Activated CD8-positive, alpha-beta T cell treated with anti-CD3 and anti-CD28 coated beads, Interleukin-2, amount 10 ng/mL, durations not matched to agents 7 days and 5 days (primary cell): ENCODE results near the gene MLIP. TPM values are rescaled to one million over a fixed set of nuclear protein-coding genes. Genes with fewer than 3 reads are reported as not detected.
"Not testable (repeated sequence)": the region's sequence is repeated elsewhere in the genome, so short reads cannot be mapped to it uniquely, and the experiment has no call there.

Experiments
- ATAC-seq: fragments of 150-1000 bp; cut with Tn5 transposase; one replicate; pipeline ENCODE4 v1.10.0; 2021; ENCODE audit warnings: moderate library complexity
- CTCF ChIA-PET: fragments of 350-600 bp; sonication (Branson Sonifier 250); formaldehyde crosslinking; loops from one replicate; lab custom pipeline; 2021; ENCODE audit warnings: antibody characterized with exemption; lab: Charles Lee
- POLR2A ChIA-PET: fragments of 350-600 bp; sonication (Branson Sonifier 250); formaldehyde crosslinking; loops from one replicate; lab custom pipeline; 2021; ENCODE audit warnings: antibody characterized with exemption; lab: Charles Lee
- DNase-seq: peaks from one replicate; pipeline ENCODE4 v3.0.0-alpha.2; 2020
- H3K27ac Mint-ChIP-seq: one replicate; pipeline ENCODE4 v1.8.0; 2021; ENCODE audit warnings: mild to moderate bottlenecking, mixed read lengths
- H3K27me3 Mint-ChIP-seq: one replicate; pipeline ENCODE4 v1.8.0; 2021; ENCODE audit warnings: low read depth, mixed read lengths
- H3K36me3 Mint-ChIP-seq: one replicate; pipeline ENCODE4 v1.8.0; 2021; ENCODE audit warnings: low read depth, mixed read lengths
- H3K4me1 Mint-ChIP-seq: one replicate; pipeline ENCODE4 v1.8.0; 2021; ENCODE audit warnings: low read depth, mixed read lengths
- H3K4me3 Mint-ChIP-seq: one replicate; pipeline ENCODE4 v1.8.0; 2021; ENCODE audit warnings: mild to moderate bottlenecking, mixed read lengths
- H3K9me3 Mint-ChIP-seq: one replicate; pipeline ENCODE4 v1.8.0; 2022; ENCODE audit warnings: mixed read lengths; ENCODE audit not compliant: insufficient read depth
- total RNA-seq, 2 experiments: library from RNA; stranded (reverse); gene quantifications; one replicate each; pipeline ENCODE4 v1.2.3, GENCODE V29; 2021

MLIP gene
- total RNA-seq, 2 experiments from 2014 or later, result not detected

DNA sequence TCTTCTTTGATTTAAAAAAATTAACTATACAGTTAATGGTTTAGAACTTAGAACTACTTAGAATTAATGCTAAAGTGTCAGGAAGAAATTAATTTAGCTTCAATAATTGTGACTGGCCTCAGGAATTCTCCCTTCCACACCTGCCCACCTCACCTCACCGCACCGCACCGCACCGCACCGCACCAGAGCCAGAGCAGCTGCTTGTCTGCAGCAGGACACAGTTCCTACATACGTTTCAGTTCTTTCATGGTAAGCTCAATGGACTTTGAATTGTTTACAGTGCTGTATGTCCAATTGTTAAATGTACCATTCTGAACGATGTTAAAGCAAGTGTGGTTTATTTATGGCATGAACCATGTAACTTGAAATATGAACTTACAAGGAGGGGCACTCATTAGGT is 98.7 kb downstream of the MLIP start:
- H3K9me3 Mint-ChIP-seq, DNase-seq, H3K4me1 Mint-ChIP-seq, H3K27me3 Mint-ChIP-seq, H3K4me3 Mint-ChIP-seq, ATAC-seq, POLR2A ChIA-PET, CTCF ChIA-PET, H3K36me3 Mint-ChIP-seq, H3K27ac Mint-ChIP-seq: not testable (repeated sequence)

DNA sequence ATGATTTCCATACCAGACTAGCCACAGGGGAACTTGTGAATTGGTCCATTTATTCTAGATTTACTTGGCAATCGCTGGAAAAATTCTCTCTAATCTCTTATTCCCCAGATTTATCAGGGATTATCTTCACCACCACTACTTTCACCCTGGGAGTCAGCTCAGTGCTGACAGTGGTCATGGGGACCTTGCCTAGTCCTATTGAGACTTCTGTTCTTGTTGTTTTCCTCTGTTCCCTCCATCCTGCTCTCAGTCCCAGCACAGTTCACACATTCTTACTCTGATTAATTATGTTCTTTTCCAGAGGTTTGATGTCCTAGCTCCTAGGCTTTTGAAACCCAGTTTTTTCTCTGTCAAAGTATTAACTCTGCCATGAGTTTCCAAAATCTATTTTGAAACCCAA is 103.0 kb downstream of the MLIP start:
- no peaks in the 10 kb centered on the region for H3K27me3 Mint-ChIP-seq
- ChIA-PET POLR2A (no interaction called here), CTCF (no interaction called here)
- no peaks in the 10 kb centered on the region for H3K9me3 Mint-ChIP-seq
- H3K4me1 Mint-ChIP-seq, result no peaks in the 10 kb centered on the region
- ATAC-seq (no peak), DNase-seq (no peak)
- no peaks in the 10 kb centered on the region for H3K36me3 Mint-ChIP-seq
- H3K4me3 Mint-ChIP-seq, result no peak overlapping the region
- no peak overlapping the region for H3K27ac Mint-ChIP-seq

DNA sequence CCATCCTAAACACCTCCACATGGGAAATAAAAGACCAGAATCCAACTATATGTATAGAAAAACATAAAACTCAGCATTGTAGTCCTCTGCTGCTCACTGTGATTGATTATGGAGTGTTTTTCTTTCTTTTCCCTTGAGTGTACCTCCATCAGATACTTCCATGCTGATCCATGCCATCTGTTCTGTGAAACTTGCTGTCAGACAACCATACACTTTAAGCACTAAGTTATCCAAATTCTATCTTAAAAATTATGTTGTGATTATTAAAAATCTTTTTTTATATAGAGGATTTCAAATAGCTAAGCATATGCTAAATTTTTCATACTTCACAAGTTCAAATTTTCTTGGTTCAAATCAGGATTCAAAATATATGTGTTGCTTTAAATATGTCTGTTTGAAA is 105.1 kb downstream of the MLIP start:
- Mint-ChIP-seq H3K9me3 (no peaks in the 10 kb centered on the region), H3K4me3 (no peak overlapping the region), H3K4me1 (no peaks in the 10 kb centered on the region), H3K27me3 (no peaks in the 10 kb centered on the region), H3K27ac (no peak overlapping the region), H3K36me3 (no peaks in the 10 kb centered on the region)
- no peak for DNase-seq
- ATAC-seq, result no peak
- ChIA-PET POLR2A (no interaction called here), CTCF (no interaction called here)

DNA sequence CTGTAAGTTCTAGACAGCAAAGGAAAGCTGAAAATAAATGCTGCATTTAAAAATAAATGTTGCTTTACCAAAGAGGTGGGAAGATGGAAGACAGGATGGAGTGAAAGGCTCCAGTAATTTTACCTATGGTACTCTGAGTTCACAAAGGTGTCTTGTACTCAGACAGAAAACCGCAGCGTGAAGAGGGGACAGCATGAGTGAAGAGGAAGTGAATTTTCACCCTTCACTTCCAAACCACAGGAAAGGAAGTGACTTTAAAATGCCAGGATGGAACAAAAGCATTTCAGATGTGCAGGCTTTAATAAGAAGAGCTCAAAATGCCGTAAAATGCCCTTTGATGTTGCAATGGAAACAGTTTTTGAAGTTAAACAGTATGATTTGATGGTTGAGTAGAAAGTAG is 105.8 kb downstream of the MLIP start:
- ATAC-seq, result no peak

DNA sequence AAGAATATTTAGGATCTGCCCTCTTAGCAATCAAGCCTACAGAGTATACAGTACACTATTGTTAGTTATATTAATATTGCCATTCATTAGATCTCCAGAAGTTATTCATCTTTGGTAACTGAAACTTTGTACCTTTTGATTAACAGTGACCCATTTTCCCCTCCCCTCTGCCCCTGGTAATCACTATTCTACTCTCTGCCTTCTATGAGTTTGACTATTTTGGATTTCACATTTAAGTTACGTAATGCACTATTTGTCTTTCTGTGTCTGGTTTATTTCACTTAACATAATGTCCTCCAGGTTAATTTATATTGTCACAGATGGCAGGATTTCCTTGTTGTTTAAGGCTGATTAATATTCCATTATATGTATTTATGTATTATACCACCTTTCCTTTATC is 111.0 kb downstream of the MLIP start:
- Mint-ChIP-seq H3K27ac (no peak overlapping the region), H3K36me3 (no peaks in the 10 kb centered on the region), H3K9me3 (no peaks in the 10 kb centered on the region), H3K27me3 (no peaks in the 10 kb centered on the region), H3K4me3 (no peak overlapping the region), H3K4me1 (no peaks in the 10 kb centered on the region)
- POLR2A ChIA-PET, result no interaction called here
- ATAC-seq (no peak), DNase-seq (no peak)
- CTCF ChIA-PET, result no interaction called here

More for the DNA sequence above, 105.8 kb downstream of the MLIP start:
- ChIA-PET POLR2A (no interaction called here), CTCF (no interaction called here)
- no peak overlapping the region for H3K4me3 Mint-ChIP-seq
- H3K36me3 Mint-ChIP-seq, result no peaks in the 10 kb centered on the region
- no peak overlapping the region for H3K27ac Mint-ChIP-seq
- H3K27me3 Mint-ChIP-seq, result no peaks in the 10 kb centered on the region
- no peaks in the 10 kb centered on the region for H3K9me3 Mint-ChIP-seq
- no peak for DNase-seq
- H3K4me1 Mint-ChIP-seq, result no peaks in the 10 kb centered on the region

DNA sequence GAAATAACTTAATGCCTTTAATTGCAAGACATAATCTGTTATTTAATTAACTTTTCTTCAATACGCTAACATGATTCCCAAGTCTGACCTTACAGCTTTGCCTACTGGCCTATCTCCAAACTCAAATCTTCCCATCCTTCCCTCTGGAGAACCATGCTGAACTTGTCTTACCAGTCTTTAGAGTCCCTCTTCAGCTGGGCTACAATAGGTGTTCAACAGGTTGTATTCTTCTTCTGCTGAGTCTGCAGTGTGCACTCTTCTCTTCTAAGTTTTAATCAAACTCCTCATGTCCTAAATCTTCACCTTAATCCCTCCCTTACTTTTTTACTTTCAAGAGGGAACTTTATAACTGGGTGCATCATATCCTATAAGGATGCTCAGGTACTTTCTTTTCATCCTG is 121.5 kb downstream of the MLIP start:
- CTCF ChIA-PET, result no interaction called here
- Mint-ChIP-seq H3K4me3 (no peak overlapping the region), H3K27me3 (no peaks in the 10 kb centered on the region), H3K4me1 (no peaks in the 10 kb centered on the region), H3K9me3 (no peaks in the 10 kb centered on the region), H3K27ac (no peak overlapping the region), H3K36me3 (no peaks in the 10 kb centered on the region)
- ATAC-seq, result no peak
- POLR2A ChIA-PET, result no interaction called here
- no peak for DNase-seq

DNA sequence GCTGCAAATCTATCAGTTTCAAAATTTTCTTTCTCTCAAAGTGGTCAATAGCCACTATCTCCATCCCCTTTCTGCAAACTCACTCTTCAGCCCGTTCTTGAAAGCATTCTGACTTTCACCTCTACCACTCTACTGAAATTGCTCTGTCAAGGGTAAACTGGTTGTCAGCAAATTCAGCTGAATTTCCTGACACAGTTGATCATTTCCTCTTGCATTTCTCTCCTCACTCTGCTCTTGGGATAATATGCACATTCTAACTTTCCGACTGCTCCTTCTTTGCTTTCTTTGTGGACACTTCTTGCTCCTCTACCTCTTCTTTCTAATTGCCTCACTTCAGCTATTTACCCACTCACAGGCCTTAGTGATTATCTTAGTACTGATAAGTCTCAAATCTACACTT is 123.3 kb downstream of the MLIP start:
- CTCF ChIA-PET, result no interaction called here
- Mint-ChIP-seq H3K27ac (no peak overlapping the region), H3K4me1 (no peaks in the 10 kb centered on the region), H3K4me3 (no peak overlapping the region), H3K9me3 (no peaks in the 10 kb centered on the region), H3K27me3 (no peaks in the 10 kb centered on the region), H3K36me3 (no peaks in the 10 kb centered on the region)
- ATAC-seq (no peak), DNase-seq (no peak)
- POLR2A ChIA-PET, result no interaction called here

DNA sequence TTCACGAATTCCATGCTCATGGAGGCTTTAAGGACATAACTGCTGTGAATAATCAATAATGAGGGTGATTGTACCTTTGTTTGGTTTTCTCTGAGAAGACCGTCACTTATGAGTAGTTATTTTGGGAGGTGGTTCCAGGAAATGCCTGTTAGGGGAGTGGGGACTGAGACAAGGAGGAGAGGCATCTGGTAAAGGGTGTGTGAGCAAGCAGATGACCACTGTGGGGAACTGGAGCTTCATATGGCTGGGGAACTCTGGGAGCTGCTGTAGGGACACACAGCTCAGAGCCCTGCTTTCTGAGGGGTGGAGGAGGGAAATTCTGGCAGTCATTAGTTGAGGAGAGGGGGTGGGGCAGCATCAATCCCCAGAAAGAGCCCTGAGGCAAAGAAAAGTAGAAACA is 125.7 kb downstream of the MLIP start:
- no peak overlapping the region for H3K4me3 Mint-ChIP-seq
- H3K27me3 Mint-ChIP-seq, result no peaks in the 10 kb centered on the region
- H3K4me1 Mint-ChIP-seq, result no peaks in the 10 kb centered on the region
- DNase-seq (no peak), ATAC-seq (no peak)
- POLR2A ChIA-PET, result no interaction called here
- no peaks in the 10 kb centered on the region for H3K9me3 Mint-ChIP-seq
- no peaks in the 10 kb centered on the region for H3K36me3 Mint-ChIP-seq
- CTCF ChIA-PET, result no interaction called here
- H3K27ac Mint-ChIP-seq, result no peak overlapping the region

DNA sequence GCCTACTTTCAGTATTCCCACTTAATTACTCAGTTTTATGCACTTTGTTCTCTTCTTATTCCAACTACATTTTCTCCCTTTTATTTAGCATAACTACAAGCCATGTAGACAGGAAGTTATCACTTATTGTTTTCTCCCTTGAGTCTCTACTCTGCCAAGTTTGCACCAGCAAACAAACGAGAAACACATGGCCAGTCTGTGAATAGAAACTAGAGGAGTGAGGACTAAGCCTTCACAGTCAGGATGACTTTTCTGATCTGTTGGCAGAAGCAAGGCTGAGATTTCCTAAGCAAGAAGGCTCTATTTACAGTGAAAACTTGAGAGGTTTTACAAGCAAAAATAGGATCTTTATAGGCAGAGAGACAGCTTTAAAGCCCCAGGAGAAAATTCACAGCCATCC is 127.2 kb downstream of the MLIP start:
- Mint-ChIP-seq H3K36me3 (no peaks in the 10 kb centered on the region), H3K4me1 (no peaks in the 10 kb centered on the region), H3K27me3 (no peaks in the 10 kb centered on the region), H3K4me3 (no peak overlapping the region), H3K27ac (no peak overlapping the region), H3K9me3 (no peaks in the 10 kb centered on the region)
- ChIA-PET POLR2A (no interaction called here), CTCF (no interaction called here)
- no peak for ATAC-seq
- no peak for DNase-seq

DNA sequence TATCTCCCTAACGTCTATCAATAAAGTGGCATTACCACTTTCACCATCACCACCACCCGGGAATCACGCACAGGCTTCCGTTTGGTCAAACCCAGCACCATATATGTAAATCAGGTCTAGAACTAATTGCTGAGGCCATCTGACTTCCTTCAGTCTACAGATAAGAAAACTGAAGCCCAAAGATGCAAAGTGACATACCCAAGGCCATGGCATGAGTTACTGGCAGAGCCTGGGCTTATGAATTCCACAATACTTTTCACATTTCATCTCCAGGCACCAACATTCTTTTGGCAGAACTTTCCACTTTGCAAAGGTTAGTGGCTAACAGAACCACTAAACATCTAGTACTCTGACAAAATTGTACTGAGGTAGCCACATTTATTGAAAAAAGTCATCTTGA is 132.5 kb downstream of the MLIP start:
- H3K4me3 Mint-ChIP-seq, result no peak overlapping the region
- no peaks in the 10 kb centered on the region for H3K9me3 Mint-ChIP-seq
- no peaks in the 10 kb centered on the region for H3K27me3 Mint-ChIP-seq
- POLR2A ChIA-PET, result no interaction called here
- H3K27ac Mint-ChIP-seq, result no peak overlapping the region
- CTCF ChIA-PET, result interaction anchor here (0.7 kb wide), 1 partner anchor 21 kb away, joined by 3 read pairs; no protein-coding TSS in a partner anchor
- no peaks in the 10 kb centered on the region for H3K36me3 Mint-ChIP-seq
- DNase-seq (no peak), ATAC-seq (no peak)
- no peaks in the 10 kb centered on the region for H3K4me1 Mint-ChIP-seq

DNA sequence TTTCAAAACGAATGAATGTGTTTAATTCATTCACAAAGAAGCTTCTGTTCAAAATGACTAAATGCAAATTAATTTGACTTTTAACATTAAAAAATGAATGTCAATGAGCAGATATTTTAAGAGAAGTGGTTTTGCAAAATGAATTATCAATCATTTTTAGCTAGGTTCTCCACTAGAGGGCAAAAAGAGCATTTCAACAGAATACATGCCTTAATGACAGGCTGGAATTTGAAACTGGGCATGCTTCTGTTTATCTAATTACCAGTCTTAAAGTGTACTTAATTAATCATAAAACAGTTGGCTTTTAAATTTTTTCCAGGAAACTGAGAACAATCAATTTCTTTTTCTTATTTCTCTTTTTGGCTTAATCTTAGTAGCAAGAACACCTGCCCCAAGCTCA is 133.2 kb downstream of the MLIP start:
- no peaks in the 10 kb centered on the region for H3K36me3 Mint-ChIP-seq
- DNase-seq (no peak), ATAC-seq (no peak)
- H3K27me3 Mint-ChIP-seq, result no peaks in the 10 kb centered on the region
- no peak overlapping the region for H3K4me3 Mint-ChIP-seq
- CTCF ChIA-PET, result interaction anchor here (0.7 kb wide), 1 partner anchor 20 kb away, joined by 3 read pairs; no protein-coding TSS in a partner anchor
- POLR2A ChIA-PET, result no interaction called here
- H3K27ac Mint-ChIP-seq, result no peak overlapping the region
- H3K9me3 Mint-ChIP-seq, result no peaks in the 10 kb centered on the region
- H3K4me1 Mint-ChIP-seq, result no peaks in the 10 kb centered on the region

DNA sequence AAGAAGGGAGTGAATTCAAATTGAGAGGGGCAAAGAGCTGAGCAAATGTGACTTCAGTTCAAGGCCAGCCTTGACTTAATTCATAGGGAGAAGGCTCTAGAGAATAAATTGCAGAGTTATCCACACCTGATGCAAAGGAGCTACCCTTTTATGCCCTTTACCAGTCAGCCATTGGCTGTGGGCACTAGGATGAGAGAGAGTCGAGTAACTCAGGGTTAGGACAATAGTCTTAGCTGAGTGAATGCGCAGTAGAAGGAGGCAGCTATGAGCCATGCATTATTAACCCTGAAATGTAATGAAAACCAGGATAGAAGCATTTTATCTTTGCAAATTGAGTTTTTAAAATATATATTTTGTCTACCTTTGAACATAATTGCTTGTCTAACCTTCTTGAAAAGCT is 134.0 kb downstream of the MLIP start:
- Mint-ChIP-seq H3K27ac (no peak overlapping the region), H3K4me1 (no peaks in the 10 kb centered on the region), H3K4me3 (no peak overlapping the region), H3K9me3 (no peaks in the 10 kb centered on the region), H3K27me3 (no peaks in the 10 kb centered on the region), H3K36me3 (no peaks in the 10 kb centered on the region)
- CTCF ChIA-PET, result no interaction called here
- ATAC-seq (no peak), DNase-seq (no peak)
- POLR2A ChIA-PET, result no interaction called here

DNA sequence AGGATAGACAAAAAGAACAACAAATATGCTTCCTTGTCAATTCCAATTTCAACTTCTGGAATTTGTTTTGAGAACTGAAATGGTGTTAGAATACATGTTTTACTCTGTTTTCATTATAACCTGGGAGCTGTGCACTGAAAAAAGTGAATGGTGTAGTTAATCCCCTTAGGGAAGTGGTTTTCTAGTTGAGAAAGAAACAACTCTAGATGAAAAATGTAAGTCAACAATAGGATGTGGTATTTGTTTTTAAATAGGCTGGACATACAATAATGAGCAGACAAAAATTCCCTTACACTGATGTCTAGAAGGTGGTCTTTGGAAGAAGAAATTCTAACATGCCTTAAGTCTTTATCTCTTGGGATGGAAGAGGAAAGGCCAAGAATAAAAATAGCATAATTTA is 137.1 kb downstream of the MLIP start:
- H3K36me3 Mint-ChIP-seq, result no peaks in the 10 kb centered on the region
- no peaks in the 10 kb centered on the region for H3K4me1 Mint-ChIP-seq
- DNase-seq (no peak), ATAC-seq (no peak)
- H3K4me3 Mint-ChIP-seq, result no peak overlapping the region
- H3K27ac Mint-ChIP-seq, result no peak overlapping the region
- no peaks in the 10 kb centered on the region for H3K9me3 Mint-ChIP-seq
- no peaks in the 10 kb centered on the region for H3K27me3 Mint-ChIP-seq
- ChIA-PET CTCF (no interaction called here), POLR2A (no interaction called here)
